ENCODE data around the gene ELAC2.

- TF ChIP-seq CTCF (IDR thresholded peaks at IDR 0.05) (no peak), ZFX (IDR thresholded peaks at IDR 0.05; ENCODE audit: borderline replicate concordance) (no peak)
Measured at GRCh38 chr17:13003927-13004326, 13.9 kb downstream of the ELAC2 start.

Measured in 22Rv1 (cell line).